HPDE6-E6E7 (cell line): ENCODE results near the gene ECD.
"Not testable (repeated sequence)": the region's sequence is repeated elsewhere in the genome, so short reads cannot be mapped to it uniquely, and the experiment has no call there.

ENCODE experiments used
- DNase-seq: peaks from one replicate; pipeline ENCODE4 v3.0.0; 2011; ENCODE audit warnings: missing footprints; ENCODE audit errors: extremely low spot score

The ECD gene

GRCh38 chr10:73159038-73159648, 8.7 kb downstream of the ECD start:
- peak; percentile 14 for DNase-seq

DNA sequence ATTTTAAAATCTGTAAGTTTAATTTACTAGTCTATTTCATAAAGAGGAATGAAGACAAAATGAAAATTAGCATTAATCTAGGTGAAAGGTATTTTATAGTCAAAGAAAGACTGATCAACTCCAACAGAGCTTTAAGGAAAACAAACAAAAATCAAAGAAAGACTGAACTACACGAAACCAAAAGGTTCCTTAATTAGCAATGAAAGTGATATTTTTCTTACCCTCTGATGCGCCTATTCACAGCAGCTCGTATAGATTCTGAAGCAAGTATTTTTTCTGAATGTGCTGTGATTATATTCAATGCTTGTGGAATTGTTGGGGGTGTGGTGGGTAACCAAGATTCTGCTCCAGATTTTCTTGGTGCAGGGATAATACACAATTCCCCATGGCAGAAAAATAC, 11.8 kb downstream of the ECD start:
- no peak for DNase-seq

DNA sequence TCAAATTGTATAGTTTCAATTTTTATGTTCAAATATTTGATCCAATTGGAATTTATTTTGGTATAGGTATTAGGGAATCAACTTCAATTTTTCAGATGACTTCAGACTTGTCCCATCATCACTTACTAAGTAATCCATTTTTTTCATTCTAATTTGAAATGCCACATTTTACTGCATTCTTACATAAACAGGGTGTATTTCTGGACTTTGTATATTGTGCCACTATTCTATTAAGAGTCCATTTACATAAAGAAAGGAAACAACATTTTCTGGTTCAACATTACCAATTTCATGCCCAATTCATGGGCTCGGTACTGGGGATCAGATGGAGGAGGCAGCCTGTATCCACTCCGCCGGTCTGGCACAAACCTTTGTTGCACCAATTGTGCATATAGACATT, 15.8 kb downstream of the ECD start:
- no peak for DNase-seq

DNA sequence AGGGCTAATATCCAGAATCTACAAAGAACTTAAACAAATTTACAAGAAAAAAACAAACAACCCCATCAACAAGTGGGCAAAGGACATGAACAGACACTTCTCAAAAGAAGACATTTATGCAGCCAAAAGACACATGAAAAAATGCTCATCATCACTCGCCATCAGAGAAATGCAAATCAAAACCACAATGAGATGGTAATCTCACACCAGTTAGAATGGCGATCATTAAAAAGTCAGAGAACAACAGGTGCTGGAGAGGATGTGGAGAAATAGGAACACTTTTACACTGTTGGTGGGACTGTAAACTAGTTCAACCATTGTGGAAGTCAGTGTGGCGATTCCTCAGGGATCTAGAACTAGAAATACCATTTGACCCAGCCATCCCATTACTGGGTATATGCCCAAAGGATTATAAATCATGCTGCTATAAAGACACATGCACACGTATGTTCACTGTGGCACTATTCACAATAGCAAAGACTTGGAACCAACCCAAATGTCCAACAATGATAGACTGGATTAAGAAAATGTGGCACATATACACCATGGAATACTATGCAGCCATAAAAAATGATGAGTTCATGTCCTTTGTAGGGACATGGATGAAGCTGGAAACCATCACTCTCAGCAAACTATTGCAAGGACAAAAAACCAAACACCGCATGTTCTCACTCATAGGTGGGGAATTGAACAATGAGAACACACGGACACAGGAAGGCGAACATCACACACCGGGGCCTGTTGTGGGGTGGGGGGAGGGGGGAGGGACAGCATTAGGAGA, 17.0 kb downstream of the ECD start:
- DNase-seq: not testable (repeated sequence)

- no peak for DNase-seq
Measured at GRCh38 chr10:73141603-73142002, 26.2 kb downstream of the ECD start.

DNA sequence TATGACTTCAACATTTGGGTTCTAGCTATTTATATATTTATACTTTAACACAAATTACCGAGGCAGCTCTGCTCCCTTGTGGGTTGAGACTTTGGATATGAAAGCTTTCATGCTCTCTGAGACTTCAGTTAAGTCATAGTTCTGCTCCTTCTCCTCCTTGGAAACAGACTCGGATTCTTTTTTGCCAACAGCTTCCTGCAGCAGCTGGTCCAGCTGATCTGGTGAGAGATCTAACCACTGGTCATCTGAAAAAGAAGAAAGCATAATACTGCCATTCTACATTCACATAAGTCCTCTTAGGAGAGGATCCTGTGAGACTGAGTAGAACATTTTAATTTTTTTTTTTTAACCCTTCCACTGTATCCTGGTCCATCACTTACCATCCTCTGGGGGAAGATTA, 28.6 kb downstream of the ECD start:
- DNase-seq: no peak

DNA sequence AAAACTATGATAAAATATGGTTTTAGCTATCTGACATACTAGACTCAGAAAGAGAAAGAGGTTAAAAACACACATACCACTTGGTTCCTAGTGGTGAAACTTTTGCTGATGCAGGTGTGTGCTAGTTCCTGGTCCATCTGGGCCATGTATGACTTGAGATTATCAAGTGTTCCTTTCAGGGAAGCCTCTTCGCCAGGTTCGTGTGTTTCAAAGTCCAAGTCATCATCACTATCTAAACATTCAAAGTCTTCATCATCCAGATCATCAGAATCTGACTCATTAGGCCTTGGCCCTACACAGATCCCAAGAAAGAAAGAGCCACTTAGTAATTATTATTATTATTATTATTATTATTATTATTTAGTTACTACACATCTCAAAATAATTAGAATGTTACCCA, 31.2 kb downstream of the ECD start:
- DNase-seq: no peak

DNA sequence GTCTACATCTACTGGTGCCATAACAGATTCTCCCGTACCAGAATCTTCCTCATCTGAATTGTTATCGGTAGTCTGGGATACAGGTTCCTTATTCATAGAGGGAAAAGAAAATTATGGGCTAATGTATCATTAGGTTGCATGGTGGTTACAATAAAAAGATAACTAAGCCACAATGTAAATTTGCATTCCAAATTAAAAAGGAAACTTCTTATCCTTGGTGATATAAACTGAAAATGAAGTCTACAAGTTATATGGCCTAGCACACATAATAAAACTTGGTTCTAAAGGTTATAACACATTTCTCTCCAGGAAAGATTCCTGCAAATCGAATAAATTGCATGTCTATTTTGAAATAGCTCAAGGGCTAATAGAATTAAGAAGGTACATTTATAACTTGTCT, 33.1 kb downstream of the ECD start:
- no peak for DNase-seq

GRCh38 chr10:73131913-73132686, 35.7 kb downstream of the ECD start:
- no peak for DNase-seq

DNA sequence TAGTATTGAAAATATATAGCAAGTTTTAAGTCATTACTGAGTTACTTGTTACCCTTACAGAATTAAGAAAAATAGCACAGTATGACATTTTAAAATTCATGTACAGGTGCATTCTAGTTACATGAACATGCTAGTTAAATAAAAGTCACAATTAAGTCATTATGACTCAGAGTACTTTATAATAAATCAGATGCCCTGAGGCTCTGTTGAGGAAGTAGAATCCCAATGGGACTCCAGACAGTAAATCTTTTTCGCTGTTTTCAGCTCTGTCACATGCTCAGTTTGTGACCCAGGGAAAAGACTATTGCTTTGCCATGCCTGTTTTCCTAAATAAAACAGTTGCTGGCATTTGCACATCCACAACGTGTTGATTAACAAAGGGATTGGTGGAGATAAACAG, 36.5 kb downstream of the ECD start:
- no peak for DNase-seq

- DNase-seq: no peak
Measured at GRCh38 chr10:73126343-73126742, 41.5 kb downstream of the ECD start.

DNA sequence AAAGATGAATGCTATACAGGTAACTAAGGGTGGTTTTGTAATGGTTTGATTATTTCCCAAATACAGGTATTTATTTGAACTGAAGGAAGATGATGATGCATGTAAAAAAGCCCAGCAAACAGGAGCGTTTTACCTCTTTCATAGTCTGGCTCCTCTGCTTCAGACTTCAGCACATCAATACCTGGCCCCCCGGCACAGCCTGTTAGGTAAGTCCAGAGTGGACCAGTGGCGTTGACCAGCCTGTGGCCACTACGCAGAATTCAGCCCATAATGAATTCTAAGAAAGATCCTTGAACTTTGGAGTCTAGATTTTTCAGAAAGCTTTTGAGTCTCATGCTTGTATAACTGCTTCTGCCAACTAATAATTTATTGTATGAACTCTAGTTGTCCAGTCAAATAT, 47.9 kb downstream of the ECD start:
- no peak for DNase-seq

DNA sequence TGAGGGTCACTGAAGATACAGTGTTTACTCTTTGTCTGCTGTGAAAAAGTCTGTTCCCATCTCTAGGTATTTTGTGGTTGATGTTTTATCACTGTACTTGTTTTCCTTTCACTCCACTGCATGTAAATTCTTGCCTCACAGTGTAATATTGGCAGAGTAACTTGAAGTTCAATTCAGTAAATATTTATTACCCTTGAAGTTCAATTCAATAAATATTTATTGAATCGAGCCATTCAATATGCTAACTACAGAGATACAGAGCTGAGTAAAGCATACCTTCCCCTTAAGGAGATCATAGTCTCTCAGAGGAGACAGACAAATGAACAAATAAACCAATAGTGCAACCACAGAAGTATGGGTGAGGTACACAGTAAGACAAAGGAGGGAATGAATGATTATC, 48.4 kb downstream of the ECD start:
- DNase-seq: no peak

GRCh38 chr10:73117976-73118743, 49.6 kb downstream of the ECD start:
- peak; percentile 66 for DNase-seq

- DNase-seq: no peak
Measured at GRCh38 chr10:73116017-73116416, 51.8 kb downstream of the ECD start.

- no peak for DNase-seq
Measured at GRCh38 chr10:73113551-73113950, 54.3 kb downstream of the ECD start.

GRCh38 chr10:73112032-73112431, 55.8 kb downstream of the ECD start:
- not testable (repeated sequence) for DNase-seq

GRCh38 chr10:73110345-73110849, 57.4 kb downstream of the ECD start, which contains the start of gene NUDT13:
TSS of gene NUDT13 (plus strand) at chr10:73110455. CDS start at chr10:73114366, 3,911 bp downstream.
- DNase-seq: no peak

DNA sequence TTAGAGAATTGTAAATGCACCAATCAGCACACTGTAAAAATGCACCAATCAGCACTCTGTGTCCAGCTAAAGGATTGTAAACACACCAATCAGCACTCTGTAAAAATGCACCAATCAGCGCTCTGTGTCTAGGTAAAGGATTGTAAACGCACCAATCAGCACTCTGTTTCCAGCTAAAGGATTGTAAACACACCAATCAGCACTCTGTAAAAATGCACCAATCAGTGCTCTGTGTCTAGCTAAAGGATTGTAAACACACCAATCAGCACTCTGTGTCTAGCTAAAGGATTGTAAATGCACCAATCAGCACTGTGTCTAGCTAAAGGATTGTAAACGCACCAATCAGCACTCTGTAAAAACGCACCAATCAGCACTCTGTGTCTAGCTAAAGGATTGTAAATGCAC, 58.6 kb downstream of the ECD start:
- DNase-seq: not testable (repeated sequence)

DNA sequence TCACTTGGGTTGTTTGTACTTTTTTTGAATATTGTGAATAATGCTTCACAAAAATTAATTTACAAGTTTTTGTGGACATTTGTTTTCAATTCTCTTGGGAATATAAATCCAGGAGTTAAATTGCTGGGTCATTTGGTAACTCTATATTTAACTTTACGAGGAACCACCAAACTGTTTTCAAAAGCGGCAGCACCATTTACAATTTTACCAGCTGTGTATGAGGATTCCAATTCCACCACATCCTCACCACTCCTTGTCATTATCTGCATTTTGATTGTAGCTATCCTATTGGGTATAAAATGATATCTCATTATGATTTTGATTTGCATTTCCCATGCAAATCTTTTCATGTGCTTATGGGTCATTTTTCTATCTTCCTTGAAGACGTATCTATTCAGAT, 61.5 kb downstream of the ECD start:
- DNase-seq: no peak

DNA sequence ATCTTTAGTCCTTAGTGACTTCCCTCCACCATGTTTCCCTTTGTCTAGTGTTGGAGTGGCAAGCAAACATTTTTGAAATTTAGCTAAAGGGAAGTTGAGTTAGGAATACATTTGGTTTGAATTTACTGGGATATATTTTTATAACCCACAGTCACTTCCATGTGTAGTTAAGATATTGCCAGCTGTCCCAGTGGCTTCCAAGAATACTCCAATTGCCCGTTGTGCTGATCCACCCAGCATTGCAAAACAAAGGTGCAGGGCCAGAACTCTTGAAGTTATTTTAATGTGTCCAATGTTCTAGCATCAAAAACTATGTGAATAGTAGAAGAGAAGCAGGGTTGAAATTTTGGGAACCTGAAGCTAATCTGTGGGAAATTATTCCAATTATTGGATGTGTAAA, 68.7 kb downstream of the ECD start:
- no peak for DNase-seq

DNA sequence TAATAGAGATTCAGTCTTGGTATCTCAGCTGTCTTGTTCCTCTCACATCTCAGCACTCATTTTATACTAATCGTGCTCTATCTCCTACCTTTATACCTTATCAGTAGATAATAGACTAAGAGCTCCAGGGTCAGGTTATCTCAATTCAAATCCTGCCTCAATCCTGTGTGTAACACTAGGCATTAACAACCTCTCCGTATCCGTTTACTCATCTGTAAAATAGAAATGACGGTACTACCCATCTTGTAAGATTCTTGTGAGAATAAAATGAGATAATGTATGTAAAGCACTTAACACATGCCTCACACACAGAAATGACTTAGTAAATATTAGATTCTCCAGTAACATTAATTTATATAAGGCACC, 70.5 kb downstream of the ECD start:
- DNase-seq: no peak
